ENCODE measurements around the gene B3GNT3. TPM values are rescaled to one million over a fixed set of nuclear protein-coding genes. Genes with fewer than 3 reads are reported as not detected.
A peak's percentile ranks its signal among the peaks of the same experiment; 100 is the strongest.

B3GNT3 gene
- total RNA-seq, 1 experiment from 2014 or later: 22.2 TPM

DNA sequence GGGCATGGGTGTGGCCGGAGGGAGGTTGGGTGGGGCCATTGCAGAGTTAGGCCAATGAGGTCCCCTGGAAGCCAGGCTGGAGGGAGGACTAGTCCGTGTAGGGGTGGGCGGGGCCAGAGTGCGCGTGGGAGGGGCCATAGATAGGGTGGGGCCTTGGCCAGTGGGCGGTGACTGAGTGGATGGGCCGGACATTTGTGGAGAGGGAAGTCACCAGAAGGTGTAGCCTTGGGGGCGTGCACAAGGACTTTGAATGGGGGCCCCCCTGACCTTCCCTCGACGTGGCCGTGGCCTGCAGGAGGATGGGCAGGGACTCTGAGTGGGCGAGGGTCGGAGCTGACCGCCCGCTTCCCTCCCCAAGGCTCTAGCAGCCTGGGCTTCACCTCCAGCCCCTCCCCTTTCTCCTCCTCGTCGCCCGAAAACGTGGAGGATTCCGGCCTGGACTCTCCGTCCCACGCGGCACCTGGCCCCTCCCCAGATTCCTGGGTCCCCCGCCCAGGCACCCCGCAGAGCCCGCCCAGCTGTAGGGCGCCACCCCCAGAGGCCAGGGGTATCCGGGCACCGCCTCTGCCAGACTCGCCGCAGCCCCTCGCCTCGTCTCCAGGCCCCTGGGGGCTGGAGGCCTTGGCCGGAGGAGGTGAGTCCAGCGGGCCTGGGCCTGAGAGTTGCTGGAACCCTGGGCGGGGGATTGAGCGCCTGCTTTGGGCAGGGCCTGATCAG, 16.5 kb upstream of the B3GNT3 start:
- intact Hi-C loops (cut with micrococcal nuclease): loop anchor here (2.0 to 5.0 kb wide), 5 partner anchors 18 to 266 kb away; partner anchors contain the start of genes CCDC124 and PGLS
- H3K36me3 ChIP-seq (ENCODE audit: control insufficient read depth in 1 of 2, insufficient read depth in 2 of 2, low read length in 2 of 2): no peaks in the 10 kb centered on the region
- POLR2A ChIA-PET: interaction anchor here (1.6 kb wide), 1 partner anchor 14 kb away, joined by 5 read pairs; no protein-coding TSS in a partner anchor
- H3K4me2 ChIP-seq (ENCODE audit: low read length): peak overlapping the region; percentile 100
- H3K9ac ChIP-seq (ENCODE audit: low read length): peak overlapping the region; percentile 82
- no peaks in the 10 kb centered on the region for H3K9me2 ChIP-seq (ENCODE audit: insufficient read depth)
- no peak overlapping the region for H2AFZ ChIP-seq (ENCODE audit: low read depth, low read length, poor library complexity, severe bottlenecking)
- ATAC-seq (peak; percentile 85), DNase-seq (ENCODE audit: low read depth, low spot score) (peak; percentile 90)
- CTCF ChIA-PET: interaction anchor here (0.6 kb wide), 1 partner anchor 92 kb away, joined by 4 read pairs; no protein-coding TSS in a partner anchor
- no peaks in the 10 kb centered on the region for H3K9me3 ChIP-seq (ENCODE audit: control insufficient read depth in 1 of 2, insufficient read depth in 1 of 2, low read depth in 1 of 2, low read length in 2 of 2)
- peak overlapping the region; percentile 87 for H3K27ac ChIP-seq (ENCODE audit: low read depth, low read length)
- H4K20me1 ChIP-seq (ENCODE audit: insufficient read depth): no peaks in the 10 kb centered on the region
- H3K4me3 ChIP-seq (replicated peaks in 1 of 2; ENCODE audit: low read depth in 1 of 2, low read length in 2 of 2): peak overlapping the region; percentile 55 to 70
- H3K79me2 ChIP-seq (ENCODE audit: insufficient read depth, low read length): no peaks in the 10 kb centered on the region
- RAD21 ChIA-PET (ENCODE audit: low non-redundant PET in 1 of 2, low total read pairs in 2 of 2, uncharacterized antibody in 2 of 2, unreplicated experiment in 2 of 2): no interaction called here
- H3K27me3 ChIP-seq (ENCODE audit: insufficient read depth, low read length): no peaks in the 10 kb centered on the region
- peaks cover 22 to 42% of the 10 kb centered on the region in 2 experiments for H3K4me1 ChIP-seq (ENCODE audit: control insufficient read depth in 1 of 2, insufficient read depth in 2 of 2, low read length in 2 of 2)
- BruUV-seq (replicated peaks): no TSS peak
- TF ChIP-seq POLR2AphosphoS5 (IDR thresholded peaks at IDR 0.05; ENCODE audit: low read depth, low read length): peak; percentile 62
- peak; percentile 60 for TF ChIP-seq SP1 (IDR thresholded peaks at IDR 0.05; ENCODE audit: low read depth)
- no peak for TF ChIP-seq JUND (IDR thresholded peaks at IDR 0.05)
- TF ChIP-seq CBX3 (IDR thresholded peaks at IDR 0.05; ENCODE audit: low read depth): no peak
- TF ChIP-seq, protein P1, sequence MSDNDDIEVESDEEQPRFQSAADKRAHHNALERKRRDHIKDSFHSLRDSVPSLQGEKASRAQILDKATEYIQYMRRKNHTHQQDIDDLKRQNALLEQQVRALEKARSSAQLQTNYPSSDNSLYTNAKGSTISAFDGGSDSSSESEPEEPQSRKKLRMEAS (IDR thresholded peaks at IDR 0.05): peak; percentile 93
- TF ChIP-seq SIN3A (IDR thresholded peaks at IDR 0.05; ENCODE audit: low read depth): no peak
- TF ChIP-seq, protein P2, sequence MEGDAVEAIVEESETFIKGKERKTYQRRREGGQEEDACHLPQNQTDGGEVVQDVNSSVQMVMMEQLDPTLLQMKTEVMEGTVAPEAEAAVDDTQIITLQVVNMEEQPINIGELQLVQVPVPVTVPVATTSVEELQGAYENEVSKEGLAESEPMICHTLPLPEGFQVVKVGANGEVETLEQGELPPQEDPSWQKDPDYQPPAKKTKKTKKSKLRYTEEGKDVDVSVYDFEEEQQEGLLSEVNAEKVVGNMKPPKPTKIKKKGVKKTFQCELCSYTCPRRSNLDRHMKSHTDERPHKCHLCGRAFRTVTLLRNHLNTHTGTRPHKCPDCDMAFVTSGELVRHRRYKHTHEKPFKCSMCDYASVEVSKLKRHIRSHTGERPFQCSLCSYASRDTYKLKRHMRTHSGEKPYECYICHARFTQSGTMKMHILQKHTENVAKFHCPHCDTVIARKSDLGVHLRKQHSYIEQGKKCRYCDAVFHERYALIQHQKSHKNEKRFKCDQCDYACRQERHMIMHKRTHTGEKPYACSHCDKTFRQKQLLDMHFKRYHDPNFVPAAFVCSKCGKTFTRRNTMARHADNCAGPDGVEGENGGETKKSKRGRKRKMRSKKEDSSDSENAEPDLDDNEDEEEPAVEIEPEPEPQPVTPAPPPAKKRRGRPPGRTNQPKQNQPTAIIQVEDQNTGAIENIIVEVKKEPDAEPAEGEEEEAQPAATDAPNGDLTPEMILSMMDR (IDR thresholded peaks at IDR 0.05 in 2 of 3, conservative IDR thresholded peaks at IDR 0.05 in 1 of 3; ENCODE audit: borderline replicate concordance in 1 of 3, insufficient read depth in 1 of 3, low read depth in 2 of 3, low read length in 2 of 3): no peak
- TF ChIP-seq POLR2A (IDR thresholded peaks at IDR 0.05; ENCODE audit: borderline replicate concordance, extremely low read depth, insufficient read depth, insufficient read length): peak; percentile 13
- TF ChIP-seq EZH2 (IDR thresholded peaks at IDR 0.05): no peak
- TF ChIP-seq ZNF274 (IDR thresholded peaks at IDR 0.05; ENCODE audit: low read depth, low read length): no peak
- TF ChIP-seq CEBPB (IDR thresholded peaks at IDR 0.05; ENCODE audit: low read depth): no peak
- TF ChIP-seq TCF7L2 (IDR thresholded peaks at IDR 0.05; ENCODE audit: borderline replicate concordance, extremely low read depth, insufficient read depth, insufficient read length): no peak
- TF ChIP-seq EZH2phosphoT487 (IDR thresholded peaks at IDR 0.05; ENCODE audit: borderline replicate concordance): no peak
- TF ChIP-seq, protein P3, sequence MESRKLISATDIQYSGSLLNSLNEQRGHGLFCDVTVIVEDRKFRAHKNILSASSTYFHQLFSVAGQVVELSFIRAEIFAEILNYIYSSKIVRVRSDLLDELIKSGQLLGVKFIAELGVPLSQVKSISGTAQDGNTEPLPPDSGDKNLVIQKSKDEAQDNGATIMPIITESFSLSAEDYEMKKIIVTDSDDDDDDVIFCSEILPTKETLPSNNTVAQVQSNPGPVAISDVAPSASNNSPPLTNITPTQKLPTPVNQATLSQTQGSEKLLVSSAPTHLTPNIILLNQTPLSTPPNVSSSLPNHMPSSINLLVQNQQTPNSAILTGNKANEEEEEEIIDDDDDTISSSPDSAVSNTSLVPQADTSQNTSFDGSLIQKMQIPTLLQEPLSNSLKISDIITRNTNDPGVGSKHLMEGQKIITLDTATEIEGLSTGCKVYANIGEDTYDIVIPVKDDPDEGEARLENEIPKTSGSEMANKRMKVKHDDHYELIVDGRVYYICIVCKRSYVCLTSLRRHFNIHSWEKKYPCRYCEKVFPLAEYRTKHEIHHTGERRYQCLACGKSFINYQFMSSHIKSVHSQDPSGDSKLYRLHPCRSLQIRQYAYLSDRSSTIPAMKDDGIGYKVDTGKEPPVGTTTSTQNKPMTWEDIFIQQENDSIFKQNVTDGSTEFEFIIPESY (IDR thresholded peaks at IDR 0.05; ENCODE audit: extremely low read depth, insufficient replicate concordance, low read length): no peak
- TF ChIP-seq ELF1 (IDR thresholded peaks at IDR 0.05; ENCODE audit: borderline replicate concordance, low read depth): no peak
- TF ChIP-seq RAD21 (IDR thresholded peaks at IDR 0.05; ENCODE audit: low read depth): no peak
- TF ChIP-seq SRF (IDR thresholded peaks at IDR 0.05; ENCODE audit: low read depth): no peak
- no peak for TF ChIP-seq ATF3 (IDR thresholded peaks at IDR 0.05)
- no peak for TF ChIP-seq REST (IDR thresholded peaks at IDR 0.05; ENCODE audit: low read depth)
- TF ChIP-seq ZFX (IDR thresholded peaks at IDR 0.05): peak; percentile 74; the same call in 1 of the 2 replicates

Measured in HCT116 (cell line).